Astrocyte (in vitro differentiated cells and primary cell): ENCODE data around the gene FAF2. TPM values are rescaled to one million over a fixed set of nuclear protein-coding genes. Genes with fewer than 3 reads are reported as not detected.

Experiments
- DNase-seq: peaks from one replicate; pipeline ENCODE4 v3.0.0-alpha.2; 2010; ENCODE audit warnings: low read depth
- FAIRE-seq: peaks from 2 replicates; lab custom pipeline; 2011; peaks lifted over from hg19 to GRCh38; lab: Jason Lieb, UNC
- H2AFZ ChIP-seq: 2 replicates; pipeline ENCODE4 v1.6.0; 2012; ENCODE audit warnings: low read depth, low read length, inconsistent platforms
- H3K27ac ChIP-seq: 2 replicates; pipeline ENCODE4 v1.5.1; 2011; ENCODE audit warnings: low read depth, low read length, inconsistent platforms
- H3K27me3 ChIP-seq: 2 replicates; pipeline ENCODE4 v1.6.0; 2011; ENCODE audit warnings: low read length, inconsistent platforms; ENCODE audit not compliant: insufficient read depth
- H3K36me3 ChIP-seq: 2 replicates; pipeline ENCODE4 v1.5.1; 2011; ENCODE audit warnings: low read length, inconsistent platforms; ENCODE audit not compliant: insufficient read depth
- H3K4me1 ChIP-seq: 2 replicates; pipeline ENCODE4 v1.5.1; 2011; ENCODE audit warnings: low read length, inconsistent platforms; ENCODE audit not compliant: insufficient read depth
- H3K4me2 ChIP-seq: 2 replicates; pipeline ENCODE4 v1.6.0; 2012; ENCODE audit warnings: low read length, inconsistent platforms
- H3K4me3 ChIP-seq: 2 replicates; pipeline ENCODE4 v1.5.1; 2011; ENCODE audit warnings: low read depth, mild to moderate bottlenecking, low read length, inconsistent platforms; ENCODE audit not compliant: insufficient read depth
- H3K79me2 ChIP-seq: 2 replicates; pipeline ENCODE4 v1.6.0; 2012; ENCODE audit warnings: mild to moderate bottlenecking, low read length, inconsistent platforms; ENCODE audit not compliant: insufficient read depth
- H3K9ac ChIP-seq: 2 replicates; pipeline ENCODE4 v1.6.0; 2012; ENCODE audit warnings: mild to moderate bottlenecking, low read length, inconsistent platforms
- H3K9me3 ChIP-seq: 2 replicates; pipeline ENCODE4 v1.5.1; 2012; ENCODE audit warnings: low read depth, mild to moderate bottlenecking, low read length, inconsistent platforms; ENCODE audit not compliant: insufficient read depth
- H4K20me1 ChIP-seq: 2 replicates; pipeline ENCODE4 v1.6.0; 2012; ENCODE audit warnings: low read length, inconsistent platforms; ENCODE audit not compliant: insufficient read depth
- H3K27ac Mint-ChIP-seq: one replicate; pipeline ENCODE4 v1.8.0; 2021; ENCODE audit warnings: mild to moderate bottlenecking, mixed read lengths; ENCODE audit not compliant: unreplicated experiment
- H3K27me3 Mint-ChIP-seq: one replicate; pipeline ENCODE4 v1.8.0; 2021; ENCODE audit warnings: low read depth, mixed read lengths; ENCODE audit not compliant: unreplicated experiment
- H3K36me3 Mint-ChIP-seq: one replicate; pipeline ENCODE4 v1.8.0; 2021; ENCODE audit warnings: low read depth, mixed read lengths; ENCODE audit not compliant: unreplicated experiment
- H3K4me1 Mint-ChIP-seq: one replicate; pipeline ENCODE4 v1.8.0; 2021; ENCODE audit warnings: low read depth, mixed read lengths; ENCODE audit not compliant: unreplicated experiment
- H3K4me3 Mint-ChIP-seq: one replicate; pipeline ENCODE4 v1.8.0; 2021; ENCODE audit warnings: mild to moderate bottlenecking, moderate library complexity, mixed read lengths; ENCODE audit not compliant: unreplicated experiment
- H3K9me3 Mint-ChIP-seq: one replicate; pipeline ENCODE4 v1.8.0; 2021; ENCODE audit warnings: mild to moderate bottlenecking, mixed read lengths; ENCODE audit not compliant: unreplicated experiment
- EZH2 ChIP-seq: IDR thresholded peaks from 2 replicates; pipeline ENCODE4 v1.6.1; 2012; ENCODE audit warnings: mild to moderate bottlenecking, low read length, inconsistent platforms; ENCODE audit not compliant: insufficient read depth
- total RNA-seq: library from RNA; stranded (reverse); gene quantifications from 2 replicates; pipeline ENCODE4 v1.2.1, GENCODE V29; 2021
- TF ChIP-seq, protein P1 (sequence below): IDR thresholded peaks from 2 replicates; pipeline ENCODE4 v1.5.1; 2011; ENCODE audit warnings: low read depth, mild to moderate bottlenecking, inconsistent platforms, low read length, moderate library complexity; ENCODE audit not compliant: insufficient read depth

Gene FAF2
- total RNA-seq, 1 donor from 2014 or later = 56.2 TPM

DNA sequence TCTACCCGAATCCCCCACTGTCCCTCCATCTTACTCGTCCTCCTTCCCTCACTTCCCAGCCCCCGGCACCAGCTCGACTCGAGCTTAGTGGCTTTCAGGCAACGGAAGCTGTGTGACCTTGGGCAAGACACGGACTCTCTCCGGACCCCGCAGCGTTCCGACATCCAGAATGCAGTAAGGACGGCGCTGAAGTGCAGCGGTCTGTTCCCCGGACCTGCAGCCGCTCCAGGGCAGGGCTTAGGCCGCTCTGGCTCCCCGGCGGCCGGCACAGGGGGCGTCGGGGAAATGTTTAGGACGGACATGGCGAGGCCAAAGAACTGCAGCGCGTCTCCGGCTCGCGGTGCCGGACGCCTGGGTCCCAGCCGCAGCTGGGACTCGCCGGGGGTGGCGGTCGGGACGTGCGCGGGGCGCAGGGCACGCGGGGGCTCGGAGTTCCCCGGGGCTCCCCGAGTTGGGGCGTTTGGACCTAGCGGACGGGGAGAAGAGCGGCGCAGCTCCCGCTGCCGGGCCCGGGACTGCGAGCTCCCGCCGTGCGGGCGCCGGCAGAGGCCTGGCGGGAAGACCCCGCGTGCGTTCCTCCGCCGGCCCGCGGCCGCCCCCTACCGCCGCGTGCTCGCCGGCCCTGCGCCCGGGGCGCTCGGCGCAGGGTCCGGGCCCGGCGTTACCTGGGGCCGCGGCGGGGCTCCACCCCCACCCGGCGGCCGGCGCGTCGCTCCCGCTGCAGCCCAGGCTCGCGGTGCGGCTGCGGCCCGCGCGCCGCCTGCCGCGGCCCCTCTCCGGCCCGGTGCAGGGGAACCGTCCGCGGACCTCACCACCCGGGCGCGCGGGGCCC lies 94.6 kb downstream of the FAF2 start:
- DNase-seq (no peak), FAIRE-seq (no peak)
- no peaks in the 10 kb centered on the region for H4K20me1 ChIP-seq
- Mint-ChIP-seq H3K9me3 (no peaks in the 10 kb centered on the region), H3K36me3 (peaks cover 2% of the 10 kb centered on the region), H3K27ac (no peak overlapping the region), H3K27me3 (peaks cover 3% of the 10 kb centered on the region), H3K4me3 (peak overlapping the region; percentile 83), H3K4me1 (peaks cover 13% of the 10 kb centered on the region)
- no peaks in the 10 kb centered on the region for H3K9me3 ChIP-seq
- H3K4me1 ChIP-seq = peaks cover 24% of the 10 kb centered on the region
- no peaks in the 10 kb centered on the region for H3K27me3 ChIP-seq
- TF ChIP-seq, protein P1, sequence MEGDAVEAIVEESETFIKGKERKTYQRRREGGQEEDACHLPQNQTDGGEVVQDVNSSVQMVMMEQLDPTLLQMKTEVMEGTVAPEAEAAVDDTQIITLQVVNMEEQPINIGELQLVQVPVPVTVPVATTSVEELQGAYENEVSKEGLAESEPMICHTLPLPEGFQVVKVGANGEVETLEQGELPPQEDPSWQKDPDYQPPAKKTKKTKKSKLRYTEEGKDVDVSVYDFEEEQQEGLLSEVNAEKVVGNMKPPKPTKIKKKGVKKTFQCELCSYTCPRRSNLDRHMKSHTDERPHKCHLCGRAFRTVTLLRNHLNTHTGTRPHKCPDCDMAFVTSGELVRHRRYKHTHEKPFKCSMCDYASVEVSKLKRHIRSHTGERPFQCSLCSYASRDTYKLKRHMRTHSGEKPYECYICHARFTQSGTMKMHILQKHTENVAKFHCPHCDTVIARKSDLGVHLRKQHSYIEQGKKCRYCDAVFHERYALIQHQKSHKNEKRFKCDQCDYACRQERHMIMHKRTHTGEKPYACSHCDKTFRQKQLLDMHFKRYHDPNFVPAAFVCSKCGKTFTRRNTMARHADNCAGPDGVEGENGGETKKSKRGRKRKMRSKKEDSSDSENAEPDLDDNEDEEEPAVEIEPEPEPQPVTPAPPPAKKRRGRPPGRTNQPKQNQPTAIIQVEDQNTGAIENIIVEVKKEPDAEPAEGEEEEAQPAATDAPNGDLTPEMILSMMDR = no peak
- TF ChIP-seq EZH2 = no peak
- no peak overlapping the region for H3K27ac ChIP-seq
- peak overlapping the region; percentile 62 for H3K4me3 ChIP-seq
- peak overlapping the region; percentile 83 for H2AFZ ChIP-seq
- H3K79me2 ChIP-seq = no peaks in the 10 kb centered on the region
- peak overlapping the region; percentile 57 for H3K9ac ChIP-seq
- peak overlapping the region; percentile 91 for H3K4me2 ChIP-seq
- no peaks in the 10 kb centered on the region for H3K36me3 ChIP-seq

DNA sequence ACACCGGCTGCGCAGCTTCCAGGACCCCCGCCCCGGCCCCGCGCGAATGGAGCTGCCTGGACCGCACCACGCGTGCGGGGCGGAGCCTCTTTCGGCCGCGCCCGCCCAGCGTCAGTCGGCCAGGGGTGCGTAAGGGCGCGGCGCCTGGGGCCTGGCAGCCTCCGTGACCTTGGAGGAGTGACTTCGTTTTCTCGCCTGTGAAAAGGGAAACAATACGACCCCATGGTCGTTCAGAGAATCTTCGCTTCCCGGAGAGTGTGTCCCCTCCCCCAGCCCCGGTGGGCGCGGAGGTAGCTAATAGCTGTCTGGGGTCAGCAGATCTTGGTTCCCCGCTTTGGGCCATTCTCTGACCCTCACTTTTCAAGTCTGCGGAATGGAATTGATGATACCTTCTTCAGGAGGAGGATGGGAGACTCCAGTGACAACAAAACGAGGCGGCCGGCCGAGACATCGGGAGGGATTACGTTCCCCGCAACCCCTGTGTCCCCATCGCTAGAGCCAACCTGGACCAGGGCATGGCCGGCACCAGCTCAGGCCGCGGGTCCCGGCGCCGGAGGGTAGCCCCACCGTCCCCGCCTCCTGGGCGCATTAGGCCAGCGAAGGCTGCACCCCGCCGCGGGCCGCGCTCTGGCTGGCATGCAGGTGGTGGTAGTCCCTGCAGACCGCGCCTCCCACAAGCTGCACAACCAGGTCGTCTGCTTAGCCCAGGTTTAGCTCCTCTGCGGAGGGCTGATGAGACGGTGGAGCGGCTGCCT lies 95.4 kb downstream of the FAF2 start:
- H3K9ac ChIP-seq = peak overlapping the region; percentile 57
- no peaks in the 10 kb centered on the region for H4K20me1 ChIP-seq
- H3K4me3 ChIP-seq = peak overlapping the region; percentile 62
- H3K4me2 ChIP-seq = peak overlapping the region; percentile 91
- Mint-ChIP-seq H3K27ac (peak overlapping the region; percentile 72), H3K4me3 (peak overlapping the region; percentile 88), H3K9me3 (no peaks in the 10 kb centered on the region), H3K4me1 (peaks cover 10% of the 10 kb centered on the region), H3K36me3 (peaks cover 2% of the 10 kb centered on the region), H3K27me3 (peaks cover 3% of the 10 kb centered on the region)
- no peaks in the 10 kb centered on the region for H3K9me3 ChIP-seq
- no peaks in the 10 kb centered on the region for H3K36me3 ChIP-seq
- TF ChIP-seq EZH2 = no peak
- TF ChIP-seq, protein P1 = no peak
- no peak for FAIRE-seq
- H2AFZ ChIP-seq = peak overlapping the region; percentile 83
- no peaks in the 10 kb centered on the region for H3K79me2 ChIP-seq
- DNase-seq = no peak
- H3K4me1 ChIP-seq = peaks cover 20% of the 10 kb centered on the region
- no peak overlapping the region for H3K27ac ChIP-seq
- no peaks in the 10 kb centered on the region for H3K27me3 ChIP-seq

DNA sequence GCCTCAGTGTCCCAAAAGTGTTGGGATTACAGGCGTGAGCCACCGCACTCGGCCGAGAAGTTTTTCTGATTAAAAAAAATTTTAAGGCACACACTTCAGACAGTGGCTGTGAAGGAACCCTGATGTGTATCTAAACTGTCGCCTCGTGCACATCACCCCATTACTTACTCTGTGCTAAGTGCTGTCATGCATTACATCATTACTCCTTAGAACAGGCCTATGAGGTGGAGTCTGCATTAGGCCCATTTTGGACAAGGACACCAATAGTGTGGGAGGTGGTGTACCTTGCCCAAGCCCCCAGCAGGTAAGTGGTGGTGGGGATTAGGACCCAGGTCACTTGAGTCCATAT lies 97.2 kb downstream of the FAF2 start:
- Mint-ChIP-seq H3K27me3 (peaks cover 3% of the 10 kb centered on the region), H3K27ac (no peak overlapping the region), H3K4me1 (peaks cover 10% of the 10 kb centered on the region), H3K4me3 (peak overlapping the region; percentile 42), H3K9me3 (no peaks in the 10 kb centered on the region), H3K36me3 (peaks cover 2% of the 10 kb centered on the region)
- no peak for DNase-seq
- Histone ChIP-seq H2AFZ (no peak overlapping the region), H3K36me3 (no peaks in the 10 kb centered on the region), H3K9me3 (no peaks in the 10 kb centered on the region), H3K4me3 (no peak overlapping the region), H4K20me1 (no peaks in the 10 kb centered on the region), H3K4me1 (peaks cover 20% of the 10 kb centered on the region), H3K9ac (no peak overlapping the region), H3K27ac (no peak overlapping the region), H3K27me3 (no peaks in the 10 kb centered on the region), H3K79me2 (no peaks in the 10 kb centered on the region), H3K4me2 (no peak overlapping the region)
- FAIRE-seq = no peak
- TF ChIP-seq EZH2 = no peak
- TF ChIP-seq, protein P1 = no peak
